ENCODE measurements around the gene MYH8.

The MYH8 gene

GRCh38 chr17:10421900-10422542 is at the start of gene MYH8:
Gene MYH8, minus strand, starts transcription at chr17:10421950. Its CDS starts 1,723 bp downstream, at chr17:10420227.
- no peak for DNase-seq (ENCODE audit: extremely low read depth, low read depth)
- no peak for TF ChIP-seq CTCF (IDR thresholded peaks at IDR 0.05; ENCODE audit: low read depth, low read length, missing control alignments)
- H3K4me3 ChIP-seq (replicated peaks; ENCODE audit: low read depth, low read length): no peak within 1 kb of the TSS

GRCh38 chr17:10469459-10469858 is 47.7 kb upstream of the MYH8 start, which contains the start of gene MYH4:
Gene MYH4, minus strand, starts transcription at chr17:10469559. Its CDS starts 2,814 bp downstream, at chr17:10466745.
- no peak for TF ChIP-seq CTCF (IDR thresholded peaks at IDR 0.05; ENCODE audit: low read depth, low read length, missing control alignments)
- DNase-seq (ENCODE audit: extremely low read depth, low read depth): no peak
- H3K4me3 ChIP-seq (replicated peaks; ENCODE audit: low read depth, low read length): no peak within 1 kb of the TSS

- no peak for TF ChIP-seq CTCF (IDR thresholded peaks at IDR 0.05; ENCODE audit: low read depth, low read length, missing control alignments)
- H3K4me3 ChIP-seq (replicated peaks; ENCODE audit: low read depth, low read length): no peak overlapping the region
- DNase-seq (ENCODE audit: extremely low read depth, low read depth): no peak
Observed at GRCh38 chr17:10463402-10463801, 41.7 kb upstream of the MYH8 start.

DNA sequence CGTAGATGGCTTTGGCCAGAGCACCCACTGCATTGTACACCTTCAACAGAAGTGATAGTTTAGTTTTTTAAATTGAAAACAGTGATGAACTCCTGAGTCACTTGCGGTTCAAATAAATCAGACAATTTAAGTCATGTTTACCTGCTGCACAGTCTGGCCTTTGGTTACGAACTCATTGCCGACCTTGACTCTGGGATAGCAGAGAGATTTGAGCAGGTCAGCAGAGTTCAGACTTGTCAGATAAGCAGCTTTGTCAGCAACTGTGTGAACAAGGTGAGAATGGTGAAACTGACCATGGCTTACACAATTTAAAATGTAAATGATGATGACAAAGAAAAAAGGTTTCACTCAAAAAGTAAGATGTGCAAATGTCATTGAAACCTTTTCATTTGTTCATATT is 38.3 kb upstream of the MYH8 start:
- H3K4me3 ChIP-seq (replicated peaks; ENCODE audit: low read depth, low read length): no peak overlapping the region
- no peak for DNase-seq (ENCODE audit: extremely low read depth, low read depth)
- no peak for TF ChIP-seq CTCF (IDR thresholded peaks at IDR 0.05; ENCODE audit: low read depth, low read length, missing control alignments)

DNA sequence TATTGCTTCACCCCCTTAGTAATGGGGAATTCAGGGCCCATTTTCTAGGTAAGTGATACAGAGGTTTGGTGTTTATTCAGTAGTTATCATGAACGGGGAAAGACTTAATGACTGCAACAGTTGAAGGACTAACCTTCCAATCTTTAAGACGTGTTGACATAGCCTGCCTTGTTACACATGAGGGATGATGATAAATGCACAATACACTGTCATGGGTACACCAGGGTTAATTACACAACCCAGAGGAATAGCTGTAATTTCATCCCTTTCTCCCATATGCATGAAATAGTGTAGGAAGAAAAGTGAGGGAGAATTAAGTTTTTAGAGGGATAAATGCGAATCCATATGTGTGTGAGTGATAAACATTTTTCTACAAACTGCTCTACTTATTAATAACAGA is 37.0 kb upstream of the MYH8 start:
- DNase-seq (ENCODE audit: extremely low read depth, low read depth): no peak
- no peak for TF ChIP-seq CTCF (IDR thresholded peaks at IDR 0.05; ENCODE audit: low read depth, low read length, missing control alignments)
- no peak overlapping the region for H3K4me3 ChIP-seq (replicated peaks; ENCODE audit: low read depth, low read length)

GRCh38 chr17:10457952-10458351 is 36.2 kb upstream of the MYH8 start:
- H3K4me3 ChIP-seq (replicated peaks; ENCODE audit: low read depth, low read length): no peak overlapping the region
- no peak for DNase-seq (ENCODE audit: extremely low read depth, low read depth)
- no peak for TF ChIP-seq CTCF (IDR thresholded peaks at IDR 0.05; ENCODE audit: low read depth, low read length, missing control alignments)
